Stimulated activated CD8-positive, alpha-beta memory T cell treated with anti-CD3 and anti-CD28 coated beads, Interleukin-12 subunit alpha, Interleukin-12 subunit beta, amount 100 ng/mL, for 4 hours (primary cell): ENCODE measurements around the gene ACSS1.

ENCODE experiments used
- DNase-seq: peaks from one replicate; pipeline ENCODE4 v3.0.0-alpha.2; 2020; ENCODE audit warnings: low read depth

The ACSS1 gene

DNA sequence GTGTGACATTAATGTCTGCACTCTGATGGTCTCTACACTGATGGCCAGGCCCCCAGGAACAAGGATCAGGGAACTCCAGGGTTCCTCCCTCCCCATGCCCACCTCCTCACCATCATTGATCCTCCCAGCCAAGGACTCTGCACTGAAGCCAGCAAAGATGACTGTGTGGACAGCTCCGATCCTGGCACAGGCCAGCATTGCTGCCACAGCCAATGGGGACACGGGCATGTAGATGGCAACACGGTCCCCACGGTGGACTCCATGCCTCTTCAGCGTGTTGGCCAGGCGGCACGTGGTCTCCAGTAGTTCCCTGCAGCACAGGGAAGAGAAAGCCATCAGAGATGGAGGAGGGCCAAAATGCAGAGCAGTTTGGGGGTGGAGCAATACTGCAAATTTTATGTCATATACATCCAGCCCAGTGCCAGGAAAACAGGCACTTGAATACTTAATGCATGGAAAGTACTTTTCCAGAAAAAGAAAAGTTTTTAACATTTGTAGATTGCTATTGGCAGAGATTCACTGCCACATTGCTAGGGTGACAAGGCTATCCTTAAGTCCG lies 27.2 kb downstream of the ACSS1 start:
- DNase-seq = no peak

GRCh38 chr20:25030007-25030648 lies 27.8 kb downstream of the ACSS1 start:
- DNase-seq = no peak

DNA sequence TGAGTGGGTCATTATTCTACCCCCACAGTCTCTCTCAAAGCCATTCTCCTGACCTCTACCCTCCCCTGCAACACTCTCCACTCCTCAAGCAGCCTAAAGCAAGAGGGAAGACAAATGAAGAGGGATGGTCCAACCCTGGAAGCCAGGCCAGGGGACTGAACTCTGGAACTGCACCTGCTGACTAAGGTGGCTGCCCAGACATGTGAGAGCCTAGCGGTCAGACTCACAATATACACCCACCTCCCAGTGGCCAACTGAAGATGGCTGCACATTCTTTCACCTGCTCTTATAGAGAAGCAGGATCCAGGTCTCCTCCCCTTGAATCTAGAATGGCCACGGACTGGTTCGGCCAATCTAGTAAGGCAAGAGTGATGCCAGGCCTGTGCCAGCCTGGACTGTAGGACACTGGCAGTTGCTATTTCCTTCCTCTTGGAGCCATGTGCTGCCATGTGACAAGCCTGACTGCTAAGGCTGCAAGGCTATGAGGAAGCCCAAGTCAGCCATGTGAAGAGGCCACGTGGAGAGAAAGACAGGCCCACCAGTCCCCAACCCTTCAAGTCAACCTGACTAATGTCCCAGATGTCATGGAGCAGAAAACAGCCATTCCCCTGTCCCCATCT lies 31.8 kb downstream of the ACSS1 start:
- DNase-seq = no peak

DNA sequence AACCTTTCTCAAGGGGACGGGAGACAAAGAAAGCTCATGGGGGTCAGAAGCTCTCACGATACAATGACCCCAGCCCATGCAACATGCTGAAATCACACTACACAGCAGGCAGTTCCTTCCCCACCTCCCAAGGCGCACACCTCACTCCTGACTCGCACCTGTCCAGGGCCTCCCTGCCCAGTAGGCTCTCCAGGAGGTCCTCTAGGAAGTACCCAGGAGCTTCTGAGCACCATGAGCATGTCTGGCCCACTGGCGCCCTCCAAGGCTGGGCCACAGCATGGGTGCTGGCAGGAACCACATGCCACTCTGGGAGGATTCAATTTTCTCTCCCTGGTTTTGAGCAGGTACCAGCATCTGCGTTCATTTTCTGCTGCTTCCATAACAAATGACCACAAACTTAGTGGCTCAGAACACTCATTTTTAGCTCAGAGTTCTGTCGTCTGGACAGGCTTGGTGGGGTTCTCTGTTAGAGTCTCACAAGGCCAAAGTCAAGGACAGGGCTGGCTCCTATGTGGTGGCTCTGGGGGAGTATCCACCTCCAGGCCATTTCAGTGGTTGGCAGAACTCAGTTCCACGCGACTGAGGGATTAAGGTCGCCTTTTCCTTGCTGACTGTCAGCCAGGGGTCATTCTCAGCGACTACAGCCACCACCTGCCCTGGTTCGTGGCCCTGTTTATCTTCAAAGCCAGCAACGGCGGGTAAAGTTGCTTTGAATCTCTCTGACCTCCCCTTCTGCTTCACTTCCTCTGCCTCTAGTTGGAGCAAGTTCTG lies 32.7 kb downstream of the ACSS1 start:
- DNase-seq = no peak

GRCh38 chr20:25024171-25024570 lies 33.8 kb downstream of the ACSS1 start:
- no peak for DNase-seq

DNA sequence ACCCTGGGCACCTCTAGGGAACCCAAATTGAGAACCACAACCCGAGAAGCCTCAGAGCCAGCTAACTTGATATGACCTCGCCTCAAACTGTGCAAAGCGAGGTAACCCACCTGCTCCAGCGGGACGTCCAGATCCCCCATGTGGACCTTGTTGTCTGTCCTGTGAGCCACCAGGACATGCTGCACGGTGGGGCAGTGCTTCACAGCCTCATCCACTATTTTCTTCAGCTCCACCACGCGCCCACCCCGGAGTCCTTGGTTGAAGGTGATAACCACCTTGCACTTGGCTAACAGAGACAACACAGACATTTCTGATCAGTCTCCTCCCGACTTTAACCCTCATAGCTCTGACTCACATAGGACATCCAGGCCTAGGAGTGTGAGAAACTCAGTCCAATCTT lies 34.6 kb downstream of the ACSS1 start:
- no peak for DNase-seq

DNA sequence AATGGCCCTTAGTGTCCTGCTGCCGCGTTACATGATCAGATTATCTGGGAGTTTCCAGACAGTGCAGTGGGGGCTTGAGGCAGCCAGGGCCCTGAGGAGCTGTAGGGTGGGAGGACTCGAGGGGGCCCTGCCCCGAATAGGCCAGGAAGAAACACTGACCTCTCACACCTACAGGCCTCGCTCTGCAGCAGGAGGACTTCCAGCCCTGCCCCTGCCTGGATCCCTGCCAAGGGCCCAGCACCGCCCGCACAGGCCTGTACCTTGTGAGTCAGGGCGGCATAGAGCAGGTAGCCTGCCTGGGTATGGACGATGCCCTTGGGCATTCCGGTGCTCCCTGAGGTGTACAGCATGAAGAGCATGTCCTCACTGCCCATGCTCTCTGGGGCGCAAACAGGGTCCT lies 35.3 kb downstream of the ACSS1 start:
- DNase-seq = no peak

- no peak for DNase-seq
Measured at GRCh38 chr20:25021336-25021735, 36.6 kb downstream of the ACSS1 start.

DNA sequence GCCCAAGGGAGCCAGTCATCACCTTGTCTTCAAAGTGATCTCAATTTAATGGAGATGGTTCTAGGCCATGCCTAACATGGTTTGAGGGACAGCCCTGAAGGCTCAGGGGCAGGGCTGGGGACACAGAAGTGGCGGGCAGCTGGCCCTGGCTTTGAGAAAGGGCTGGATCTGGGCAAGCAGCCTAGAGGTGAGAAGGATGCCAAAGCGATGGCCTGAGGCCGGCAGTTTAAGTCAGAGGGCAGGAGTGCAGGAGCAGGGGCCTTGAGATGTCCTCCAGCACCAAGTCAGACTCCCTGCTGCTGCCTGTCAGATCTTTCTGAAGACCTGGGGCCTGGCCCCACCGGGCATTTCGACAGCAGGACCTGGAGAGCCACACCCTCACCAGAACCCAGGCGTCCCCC lies 37.0 kb downstream of the ACSS1 start:
- DNase-seq = no peak

DNA sequence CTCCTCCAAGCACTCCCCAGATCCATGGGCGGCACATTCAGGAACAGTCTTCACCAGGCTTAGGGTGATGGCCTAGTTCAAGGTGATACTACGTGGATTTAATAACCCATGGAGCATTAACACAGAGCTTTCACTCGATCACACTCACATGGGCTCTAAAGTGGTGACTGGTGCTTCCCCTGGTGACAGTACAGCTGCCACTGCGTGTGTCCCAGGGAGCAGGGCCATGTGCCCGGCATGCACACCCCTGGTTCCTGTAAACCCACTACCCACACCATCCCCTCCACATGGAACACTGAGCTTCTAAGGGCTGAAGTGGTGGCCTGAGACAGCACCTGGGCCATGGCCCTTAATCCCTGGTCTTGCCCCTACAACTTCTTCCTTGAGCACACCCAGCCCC lies 37.6 kb downstream of the ACSS1 start:
- no peak for DNase-seq

GRCh38 chr20:25019381-25020155 lies 38.4 kb downstream of the ACSS1 start:
- no peak for DNase-seq

DNA sequence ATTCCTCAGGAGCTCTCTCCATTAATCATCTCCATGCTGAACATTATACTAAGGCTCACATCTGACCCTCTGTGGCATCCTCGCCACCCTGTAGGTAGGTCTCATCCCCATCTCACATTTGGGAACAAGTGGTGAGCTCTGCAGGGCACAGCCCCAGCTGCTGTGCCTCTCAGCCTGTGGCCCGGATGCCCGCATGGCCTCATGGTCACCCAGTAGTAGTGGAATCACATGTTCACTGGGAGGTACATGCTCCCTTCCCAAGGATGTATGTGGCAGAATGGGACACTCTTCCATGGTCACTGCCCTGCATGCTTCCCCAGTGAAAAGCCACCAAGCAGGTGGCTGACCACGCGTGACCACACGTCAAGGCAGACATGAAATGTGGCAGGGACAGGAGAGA lies 39.1 kb downstream of the ACSS1 start:
- DNase-seq = no peak

GRCh38 chr20:25018425-25018824 lies 39.5 kb downstream of the ACSS1 start:
- no peak for DNase-seq

DNA sequence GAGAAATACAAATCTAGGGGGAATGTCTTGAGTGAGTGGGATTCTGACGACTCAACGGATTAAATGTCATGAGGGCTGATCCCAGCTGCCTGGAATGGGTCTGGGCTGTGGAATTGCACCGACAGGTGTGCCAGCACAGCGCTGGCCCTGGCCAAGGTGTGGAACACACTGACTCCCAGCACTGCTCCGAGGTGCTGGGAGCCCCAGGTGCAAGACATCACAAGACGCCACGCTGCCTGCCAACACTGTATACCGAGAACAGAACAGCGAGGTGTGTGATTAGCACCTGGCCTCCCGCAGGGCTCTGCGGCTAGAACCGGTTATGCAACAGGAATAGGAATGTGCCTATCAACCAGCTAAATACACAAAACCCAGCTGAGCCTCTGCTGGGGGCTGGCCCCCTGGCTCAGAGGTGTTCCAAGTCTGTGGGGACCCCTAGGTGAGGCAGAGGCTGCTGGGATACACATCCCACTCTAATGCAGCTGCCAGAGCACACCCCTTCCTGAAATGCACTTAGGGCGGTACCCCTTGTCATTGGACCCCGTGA lies 40.6 kb downstream of the ACSS1 start:
- DNase-seq = no peak

DNA sequence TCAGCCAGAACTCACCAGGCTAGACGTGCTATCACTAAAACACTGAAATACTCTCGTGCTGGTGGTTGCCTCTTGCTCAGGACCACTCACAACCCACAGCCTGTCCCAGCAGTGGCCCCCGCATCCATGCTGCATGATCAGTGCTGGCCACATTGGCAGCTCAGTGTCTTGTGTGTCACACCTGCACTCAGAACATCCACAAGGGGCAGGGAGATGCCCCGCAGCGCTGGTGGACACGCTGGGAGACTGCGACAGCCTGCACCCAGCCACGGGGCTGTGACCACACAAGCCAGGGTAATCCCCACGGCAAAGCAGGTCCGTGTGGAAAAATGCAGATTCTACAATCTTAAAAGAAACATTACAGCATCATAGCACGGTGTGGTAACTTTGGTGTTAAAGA lies 41.5 kb downstream of the ACSS1 start:
- no peak for DNase-seq

- DNase-seq = no peak
Measured at GRCh38 chr20:25015986-25016385, 42.0 kb downstream of the ACSS1 start.

GRCh38 chr20:25014816-25015215 lies 43.1 kb downstream of the ACSS1 start:
- DNase-seq = no peak

DNA sequence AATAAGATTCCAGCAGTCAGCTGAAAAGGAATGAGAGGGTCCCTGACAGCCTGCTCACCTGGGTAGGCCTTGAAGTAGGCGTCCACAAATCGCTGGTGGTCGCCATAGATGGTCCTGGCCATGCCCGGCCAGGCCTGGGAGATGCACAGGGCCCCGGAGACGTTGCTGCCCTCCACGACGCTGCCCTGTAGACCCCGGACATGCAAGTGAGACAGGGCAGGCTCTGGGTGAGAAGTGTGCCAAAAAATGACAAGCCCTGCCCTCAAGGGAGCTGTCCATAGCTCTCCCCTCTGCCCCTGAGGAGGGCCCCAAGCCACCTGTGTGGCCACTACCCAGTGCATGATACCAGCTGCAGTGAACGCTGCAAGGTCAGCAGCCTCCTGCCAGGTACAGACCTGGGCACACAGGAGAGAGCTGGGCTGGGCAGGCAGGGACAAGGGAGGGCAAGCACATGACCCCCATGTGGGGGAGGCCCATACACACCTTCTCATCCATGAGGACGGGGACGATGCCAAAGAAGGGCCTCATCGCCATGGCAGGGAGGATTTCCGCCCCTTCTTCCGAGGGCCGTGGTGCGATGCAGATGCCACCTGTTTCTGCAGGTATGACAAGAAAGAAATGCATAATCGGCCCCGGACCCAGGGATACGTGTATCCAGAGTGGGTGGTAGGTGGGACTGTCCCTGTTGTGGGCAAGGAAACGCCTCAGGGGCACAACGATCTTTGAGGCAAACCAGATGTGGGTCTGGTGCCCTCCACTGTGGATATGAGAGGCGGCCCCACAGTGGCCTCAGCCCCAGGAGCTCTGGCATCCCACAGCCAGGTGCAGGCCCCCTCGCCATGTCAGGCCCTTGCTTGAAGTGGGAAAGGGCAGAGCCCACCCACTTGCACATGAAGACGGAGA lies 44.2 kb downstream of the ACSS1 start:
- no peak for DNase-seq

DNA sequence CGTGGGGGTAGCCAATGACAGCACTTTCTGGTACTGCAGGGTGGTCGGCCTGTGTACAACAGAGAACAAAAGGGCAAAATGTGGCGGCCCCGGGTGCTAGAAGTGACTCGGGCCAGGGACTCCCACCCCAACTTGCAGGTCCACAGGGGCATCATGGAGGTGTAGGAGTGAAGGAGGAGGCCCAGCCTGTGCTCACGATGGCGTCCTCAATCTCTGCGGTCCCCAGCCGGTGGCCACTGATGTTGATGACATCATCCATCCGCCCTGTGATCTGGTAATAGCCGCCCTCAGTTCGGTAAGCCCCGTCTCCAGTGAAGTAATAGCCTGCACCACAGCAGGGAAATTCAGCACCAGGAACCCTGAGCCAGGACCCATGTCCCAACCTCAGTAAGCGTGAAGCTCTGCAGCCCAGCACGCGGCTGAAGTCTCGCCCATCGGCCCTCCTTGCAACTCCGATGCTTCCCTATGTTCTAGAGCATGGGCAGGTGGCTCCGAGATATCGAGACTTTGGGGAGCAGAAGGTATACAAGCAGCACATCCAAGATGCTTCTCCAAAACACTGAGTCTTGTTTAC lies 45.2 kb downstream of the ACSS1 start:
- DNase-seq = no peak

DNA sequence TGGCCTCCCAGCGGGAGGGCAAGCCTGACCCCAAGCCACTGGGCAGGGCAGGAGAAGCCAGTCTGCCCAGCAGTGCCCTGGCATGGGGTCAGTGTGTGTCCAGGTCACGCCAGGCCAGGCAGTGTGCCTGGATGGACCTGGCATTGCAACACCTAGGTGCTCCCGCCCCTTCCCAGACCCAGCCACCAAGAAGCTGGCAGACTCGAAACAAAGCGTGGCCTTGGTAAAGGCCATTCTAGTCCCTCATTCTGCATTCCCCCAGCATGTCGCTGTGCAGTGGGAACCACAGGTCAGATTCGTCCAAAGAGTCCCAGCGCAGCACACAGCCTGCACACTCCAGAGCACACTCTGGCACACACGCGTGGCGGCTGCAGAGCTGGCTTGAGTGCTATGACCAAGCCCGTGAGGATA lies 46.1 kb downstream of the ACSS1 start:
- DNase-seq = no peak

- no peak for DNase-seq
Measured at GRCh38 chr20:25011261-25011660, 46.7 kb downstream of the ACSS1 start.
